Eye (tissue), 1 donor: ENCODE measurements around the gene NT5C3B.

ENCODE experiments used
- DNase-seq: peaks from one replicate; pipeline ENCODE4 v3.0.0-alpha.2; 2015

The NT5C3B gene

DNA sequence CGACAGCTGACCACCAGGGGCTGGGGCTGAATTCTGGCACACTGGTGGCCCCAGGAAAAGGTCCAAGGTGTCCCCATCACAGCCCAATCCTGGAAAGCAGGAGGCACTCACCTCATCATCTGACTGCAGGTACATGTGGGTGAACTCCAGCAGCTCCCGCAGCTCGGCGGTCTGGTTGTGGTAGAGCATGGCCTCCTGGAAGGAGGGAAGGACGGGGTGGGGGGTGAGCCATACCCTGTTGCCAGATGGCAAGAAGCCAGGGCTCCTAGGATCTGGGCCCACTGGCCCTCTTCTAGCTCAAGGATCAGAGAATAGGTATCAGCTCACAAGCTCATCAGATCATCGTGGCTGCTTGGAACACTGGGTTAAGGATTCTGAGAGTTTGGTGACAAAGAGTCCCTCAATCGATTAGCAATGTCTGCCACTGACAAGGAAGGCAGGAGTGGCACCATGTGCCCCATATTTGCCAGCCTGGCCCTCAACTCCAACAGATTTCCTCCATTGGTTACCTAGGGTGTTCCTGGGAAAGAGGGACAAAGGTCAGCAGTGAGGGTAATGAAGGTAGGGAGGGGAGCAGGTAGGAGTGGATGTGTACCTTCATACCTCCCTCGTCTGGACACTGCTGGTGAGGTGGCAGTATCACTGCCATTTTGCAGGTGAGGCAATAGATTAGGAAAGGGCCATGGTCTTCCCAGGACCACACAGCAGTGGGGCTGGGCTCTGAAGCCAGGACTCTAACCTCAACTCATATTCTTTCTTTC is 29.2 kb downstream of the NT5C3B start:
- DNase-seq = no peak

DNA sequence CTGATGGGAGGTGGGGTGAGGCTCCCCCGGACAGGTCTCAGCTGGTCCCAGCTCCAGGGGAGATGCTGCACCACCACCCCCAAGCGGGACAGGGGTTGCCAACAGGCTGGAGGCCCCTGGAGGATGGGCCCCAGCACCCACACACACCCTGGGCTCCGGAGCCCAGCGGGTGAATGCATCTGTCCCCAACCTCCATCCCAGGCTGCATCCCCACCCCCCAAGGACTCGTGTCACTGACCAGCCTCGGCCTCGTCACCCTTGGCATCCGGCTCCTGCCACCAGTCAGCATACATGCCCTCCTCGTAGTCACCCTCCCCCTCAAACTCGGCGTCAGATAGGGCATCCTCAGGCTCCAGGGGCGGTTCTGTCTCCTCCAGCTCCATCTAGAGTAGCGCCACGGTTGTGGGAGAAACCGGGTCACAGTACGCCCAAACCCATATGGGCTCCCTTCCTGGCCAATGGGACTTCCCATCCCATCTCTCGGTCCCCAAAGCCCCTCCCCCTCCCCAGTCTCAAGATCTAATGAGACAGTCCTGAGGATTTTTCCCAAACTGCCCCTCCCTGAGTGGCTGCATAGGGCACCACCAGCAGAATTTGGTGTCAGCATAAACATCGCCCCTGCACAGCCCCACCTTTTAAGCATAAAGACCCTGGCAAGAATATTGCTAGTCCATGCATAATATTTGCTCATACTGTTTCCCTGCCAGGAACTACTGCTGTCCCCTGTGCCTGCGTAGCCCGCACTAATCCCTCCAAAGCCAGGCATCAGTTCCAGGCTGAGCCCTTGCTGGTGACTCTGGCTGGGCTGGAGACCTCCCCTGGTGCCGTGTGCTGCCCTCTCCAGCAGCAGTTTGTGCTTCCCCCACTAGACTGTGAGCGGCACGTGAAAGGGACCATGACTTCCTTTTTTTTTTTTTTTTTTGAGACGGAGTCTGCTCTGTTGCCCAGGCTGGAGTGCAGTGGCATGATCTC is 32.7 kb downstream of the NT5C3B start:
- no peak for DNase-seq

DNA sequence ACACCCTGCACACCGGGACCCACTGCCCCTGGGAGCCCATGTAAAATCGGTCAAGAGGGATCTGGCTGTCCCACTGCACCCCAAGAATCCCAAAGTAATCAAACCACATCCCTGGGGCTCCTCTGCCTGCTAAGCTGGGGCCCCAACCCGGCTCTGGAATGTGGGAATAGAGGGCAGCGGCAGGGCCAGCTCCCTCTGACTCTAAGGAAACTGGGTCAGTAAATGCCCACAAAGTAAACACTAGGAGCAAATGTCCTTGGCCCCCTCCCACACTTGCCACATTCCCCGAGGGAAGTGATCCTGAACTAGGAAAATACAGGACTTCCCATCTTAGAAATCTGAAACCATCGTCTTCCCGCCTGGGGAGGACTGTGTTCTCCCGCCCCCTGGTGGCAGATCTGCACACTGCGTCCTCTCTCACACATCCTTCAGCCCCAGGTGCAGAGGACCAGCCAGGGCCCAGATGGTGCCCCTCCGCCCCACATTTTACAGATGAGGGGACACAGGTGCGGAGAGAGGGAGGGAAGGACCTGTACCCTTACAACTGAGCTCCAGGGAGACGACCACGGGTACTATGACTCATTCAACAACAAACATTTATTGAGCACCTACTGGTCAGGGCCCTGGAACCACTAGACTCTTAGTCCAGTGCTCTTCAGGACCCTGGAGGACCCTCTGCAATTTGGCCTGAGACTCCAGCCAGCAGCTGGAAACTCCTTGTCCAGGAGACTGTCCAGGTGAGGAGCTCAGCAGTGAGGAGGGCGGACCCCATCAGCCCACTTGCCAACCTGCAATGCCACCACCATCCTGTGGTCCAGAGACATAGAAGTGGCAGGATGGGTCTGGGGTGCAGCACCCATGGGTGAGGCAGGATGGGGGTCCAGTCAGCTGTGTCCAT is 34.4 kb downstream of the NT5C3B start:
- peak; percentile 95 for DNase-seq

DNA sequence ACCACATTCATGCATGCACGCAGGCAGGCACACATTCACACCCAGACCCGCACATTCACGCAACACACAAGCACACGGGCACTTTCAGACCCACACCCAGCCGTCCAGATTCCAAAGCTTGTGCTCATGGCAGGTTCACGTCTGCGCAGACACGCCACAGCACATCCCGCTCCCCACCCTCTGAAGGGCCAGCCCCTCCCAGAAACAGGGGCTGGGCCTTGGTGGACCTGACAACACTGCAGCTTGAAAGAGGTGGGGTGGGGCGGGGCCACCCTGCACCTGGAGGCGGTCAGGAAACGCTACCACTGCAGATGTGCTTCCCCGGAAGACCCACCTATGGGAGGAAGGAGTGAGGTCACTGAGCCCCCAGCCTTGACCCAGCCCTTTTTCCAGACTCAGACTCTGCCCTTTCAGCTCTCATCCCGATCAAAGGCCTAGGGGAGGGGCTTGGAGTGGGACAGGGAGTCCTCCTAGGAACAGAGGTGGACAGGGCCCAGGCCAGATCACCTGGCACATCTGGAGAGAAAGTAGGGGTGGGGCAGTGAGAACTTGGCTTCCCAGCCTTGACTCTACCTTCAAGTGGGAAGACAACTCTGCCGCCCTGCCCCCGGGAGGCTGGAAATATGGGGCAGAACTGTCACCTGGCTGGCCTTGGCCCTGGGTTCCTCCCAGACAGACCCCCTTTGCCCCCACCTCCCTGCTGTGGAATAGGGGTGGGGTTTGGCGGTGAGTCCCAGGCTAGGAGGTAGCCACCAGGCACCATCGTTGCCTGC is 35.2 kb downstream of the NT5C3B start:
- DNase-seq = peak; percentile 67

DNA sequence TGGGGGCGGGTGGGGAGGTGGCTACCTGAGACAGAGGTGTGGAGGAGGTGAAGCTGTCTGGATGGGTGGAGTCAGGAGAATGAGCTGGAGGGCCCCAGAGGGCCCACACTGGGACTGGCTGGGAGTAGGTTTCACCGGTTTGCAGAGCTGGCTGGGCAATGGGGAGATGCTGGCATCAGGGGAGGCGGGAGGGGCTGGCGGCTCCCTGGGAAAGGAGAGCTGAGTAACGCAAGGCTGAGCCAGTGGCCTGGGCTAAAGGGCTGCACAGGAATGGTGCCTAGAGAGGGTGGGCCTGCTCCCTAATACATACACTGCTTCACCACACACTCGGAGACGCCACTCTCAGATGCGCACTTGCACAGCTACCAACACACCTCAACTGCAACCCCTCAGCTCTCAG is 36.7 kb downstream of the NT5C3B start:
- DNase-seq = no peak

DNA sequence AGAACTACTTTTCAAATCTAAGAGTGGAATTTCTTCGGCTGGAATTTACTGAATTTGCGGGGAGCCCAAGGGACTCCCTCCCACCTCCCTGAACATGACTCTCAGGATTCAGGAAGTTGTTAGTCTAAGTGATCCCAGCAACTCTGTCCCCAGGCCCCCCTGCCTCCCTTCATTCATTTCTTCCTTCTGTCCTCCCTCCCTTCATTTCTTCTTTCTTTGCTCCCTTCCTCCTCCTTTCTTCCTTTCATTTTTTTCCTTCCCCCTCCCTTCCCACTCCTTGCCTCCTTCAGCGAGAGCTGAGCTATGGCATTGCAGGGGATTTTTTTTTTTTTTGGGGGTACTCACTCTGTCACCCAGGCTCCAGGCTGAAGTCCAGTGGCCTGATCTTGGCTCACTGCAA is 38.7 kb downstream of the NT5C3B start:
- no peak for DNase-seq

DNA sequence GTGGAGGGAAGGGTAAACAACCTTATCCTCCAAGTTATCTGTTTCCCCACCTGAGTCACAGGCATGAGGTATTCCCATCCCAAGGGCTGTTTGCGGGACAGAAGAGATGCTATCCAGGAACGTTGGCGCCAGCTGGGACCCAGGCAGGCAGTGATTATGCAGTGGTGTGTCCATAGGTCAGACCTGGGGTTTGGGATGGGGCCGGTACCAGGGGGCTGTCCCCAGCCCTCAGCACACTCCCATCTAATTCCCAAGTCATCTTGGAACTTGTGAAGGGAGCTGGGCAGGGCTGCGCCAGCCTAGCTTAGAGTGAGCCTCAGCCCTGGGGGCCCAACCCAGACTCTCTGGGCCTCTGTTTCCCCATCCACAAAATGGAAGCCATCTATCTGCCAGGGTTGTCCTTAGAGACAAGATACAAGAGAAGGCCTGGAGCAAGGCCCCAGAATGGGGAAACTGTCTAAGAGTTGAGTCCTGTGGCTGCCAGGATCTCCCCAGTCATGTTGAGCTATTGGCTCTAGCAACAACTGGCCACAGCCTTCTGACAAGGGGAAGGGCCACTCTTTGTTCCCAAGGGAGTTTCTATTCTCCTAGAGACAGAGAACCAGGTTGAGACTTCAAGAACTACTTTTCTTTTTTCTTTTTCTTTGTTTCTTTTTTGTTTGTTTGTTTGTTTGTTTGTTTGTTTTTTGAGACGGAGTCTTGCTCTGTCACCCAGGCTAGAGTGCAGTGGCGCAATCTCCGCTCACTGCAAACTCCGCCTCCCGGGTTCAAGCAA is 39.7 kb downstream of the NT5C3B start:
- DNase-seq = no peak

DNA sequence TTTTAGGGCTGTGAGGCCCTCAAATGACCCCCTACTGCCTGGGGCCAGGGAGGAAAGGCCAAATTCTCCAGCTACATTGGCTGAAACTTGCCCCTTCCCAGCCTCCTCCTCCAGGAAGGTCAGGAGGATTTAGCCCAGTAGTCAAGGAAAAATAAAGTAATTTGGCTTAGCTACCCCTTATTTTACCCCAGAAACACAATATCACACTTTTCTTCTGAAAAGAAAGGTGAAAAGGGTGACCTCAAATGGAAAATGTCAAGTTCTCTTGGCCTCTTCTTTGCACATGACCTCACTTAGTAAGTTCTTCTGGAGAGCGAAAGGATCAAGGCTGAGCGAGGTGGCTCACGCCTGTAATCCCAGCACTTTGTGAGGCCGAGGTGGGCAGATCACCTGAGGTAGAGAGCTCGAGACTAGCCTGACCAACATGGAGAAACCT is 41.5 kb downstream of the NT5C3B start:
- DNase-seq = no peak

DNA sequence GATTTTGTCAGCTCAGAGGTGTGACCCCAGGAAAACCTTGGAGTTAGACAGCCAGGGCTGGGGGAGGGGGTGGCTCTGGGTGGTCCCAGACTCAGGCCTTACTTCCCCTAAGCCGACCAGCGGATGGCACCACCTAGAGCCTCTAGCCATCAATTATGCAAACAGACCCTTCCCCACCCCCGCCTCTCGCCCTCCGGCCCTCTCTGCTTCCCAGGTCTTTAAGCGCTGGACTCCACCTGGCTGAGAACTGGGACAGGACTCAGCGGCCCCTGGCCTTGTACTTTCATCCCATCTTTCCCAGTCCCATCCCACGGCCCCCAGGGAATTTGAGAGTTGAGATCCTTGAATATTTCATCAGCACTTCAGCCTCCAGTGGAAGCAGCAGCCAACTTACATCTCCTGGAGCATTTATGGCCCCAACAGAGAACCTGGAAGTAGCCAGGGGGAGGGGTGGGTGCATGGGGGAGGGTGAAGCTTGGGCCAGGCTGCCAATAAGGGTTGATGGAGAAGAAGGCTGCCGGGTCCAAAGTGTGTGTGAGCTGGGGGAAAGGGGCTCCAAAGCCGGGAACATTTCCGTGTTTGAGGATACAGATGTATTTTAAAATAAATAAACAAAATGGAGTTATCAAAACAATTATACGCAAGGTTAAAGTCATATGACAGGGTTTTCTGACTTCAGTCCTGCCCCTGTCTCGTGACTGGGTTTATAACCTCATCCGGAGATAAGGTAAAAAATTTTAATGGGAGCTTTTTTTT is 42.1 kb downstream of the NT5C3B start:
- peak; percentile 69 for DNase-seq

DNA sequence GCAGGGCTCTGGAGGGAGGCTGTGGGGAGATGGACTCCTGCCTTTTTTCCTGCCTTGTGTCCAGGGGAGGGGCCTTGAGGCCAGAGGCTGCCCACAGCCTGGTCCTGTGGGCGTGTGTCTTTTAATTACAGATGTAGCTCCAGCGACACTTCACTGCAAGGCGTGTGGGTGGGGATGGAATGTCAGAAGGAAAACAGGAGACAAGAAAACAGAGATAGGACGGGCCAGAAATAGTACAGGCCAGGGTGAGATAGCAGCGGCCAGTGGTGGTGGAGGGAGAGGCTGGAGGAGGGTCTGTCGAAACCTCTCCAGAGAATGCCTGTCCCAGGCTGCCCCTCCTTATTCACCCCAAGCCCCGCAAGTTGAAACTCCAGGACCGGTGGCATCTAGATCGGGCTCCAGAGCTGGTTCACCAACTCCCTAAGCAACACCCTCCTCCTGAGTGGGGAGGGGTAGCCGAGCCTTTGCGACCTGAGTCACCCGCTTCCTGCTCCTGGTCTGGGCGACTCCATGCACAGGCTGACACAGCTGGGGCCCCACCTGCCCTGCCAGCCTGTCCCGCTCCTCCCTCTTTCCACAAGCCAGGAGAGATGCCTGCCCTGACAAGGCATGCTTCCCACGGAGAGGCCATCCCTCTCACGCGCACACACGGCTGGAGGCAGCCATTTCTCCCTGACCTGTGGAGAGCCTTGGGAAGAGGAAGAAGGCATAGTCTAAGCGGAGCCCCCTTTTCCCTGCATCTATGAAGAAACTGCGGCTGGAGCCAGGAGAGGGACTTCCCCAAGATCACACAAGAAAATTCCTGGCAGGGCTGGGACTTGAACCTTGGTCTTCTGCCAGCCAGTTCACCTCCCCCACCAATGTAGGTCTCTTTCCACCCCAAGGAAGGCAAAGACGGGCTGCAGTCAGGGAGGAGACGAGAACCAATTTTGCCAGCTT is 42.9 kb downstream of the NT5C3B start:
- DNase-seq = no peak

DNA sequence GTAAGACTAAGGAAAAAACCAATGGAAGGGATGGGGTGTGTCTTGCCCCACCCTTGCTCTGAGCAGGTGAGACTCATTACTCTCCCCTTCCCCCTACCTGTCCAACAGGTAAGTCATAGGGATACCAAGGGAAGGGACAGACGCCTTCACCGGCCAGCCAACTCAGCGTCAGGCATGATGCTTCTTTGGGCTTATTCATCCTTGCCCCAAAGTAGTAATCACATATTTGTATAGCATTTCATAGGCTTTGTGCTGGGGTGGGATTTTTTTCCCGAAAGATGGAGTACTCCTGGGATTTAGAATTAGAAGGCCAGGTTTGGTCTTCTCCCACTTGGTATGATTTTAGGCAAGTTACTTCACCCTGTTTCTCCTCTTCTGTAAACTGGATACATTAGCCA is 49.0 kb downstream of the NT5C3B start:
- no peak for DNase-seq

DNA sequence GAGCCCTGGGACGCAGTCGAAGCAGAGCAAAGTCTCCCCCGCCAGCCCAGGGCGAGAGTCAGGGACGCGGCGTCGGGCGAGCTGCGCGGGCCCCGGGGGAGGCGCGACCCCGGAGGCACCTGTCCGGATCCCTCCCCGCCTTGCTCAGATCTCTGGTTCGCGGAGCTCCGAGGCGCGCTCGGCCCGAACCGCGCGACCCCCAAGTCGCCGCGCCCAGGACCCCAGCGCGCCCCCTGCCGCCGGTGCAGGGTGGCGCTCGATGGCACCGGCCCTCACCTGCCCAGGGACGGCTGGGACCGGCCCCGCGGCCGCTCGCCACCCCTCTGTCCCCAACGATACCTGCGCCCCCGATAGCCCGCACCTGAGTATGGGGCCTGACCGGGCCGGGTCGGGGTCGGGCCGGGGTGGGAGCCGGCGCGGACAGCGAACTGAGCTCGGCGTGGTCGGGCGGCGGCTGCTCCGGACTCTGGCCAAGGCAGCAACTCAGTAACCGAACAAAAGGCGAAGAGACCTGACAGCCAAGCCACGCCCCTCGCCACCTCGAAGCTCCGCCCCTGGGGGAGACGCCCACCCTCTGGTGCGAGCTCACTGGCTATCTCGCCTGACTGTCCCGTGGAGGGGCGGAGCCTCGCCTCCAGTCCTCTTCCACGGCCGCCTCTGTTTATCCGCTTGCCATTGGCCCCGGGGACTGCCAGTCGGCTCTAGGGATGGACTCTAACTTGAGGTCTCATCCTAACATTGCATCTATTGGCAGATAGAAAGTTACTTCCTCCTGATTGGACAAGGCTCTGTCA is 49.6 kb downstream of the NT5C3B start, which contains the start of gene JUP:
Gene JUP, minus strand, starts transcription at position 485 of the 794 bp plus-strand sequence. CDS start 14,857 bp downstream, outside the sequence.
- DNase-seq = peak; percentile 99

DNA sequence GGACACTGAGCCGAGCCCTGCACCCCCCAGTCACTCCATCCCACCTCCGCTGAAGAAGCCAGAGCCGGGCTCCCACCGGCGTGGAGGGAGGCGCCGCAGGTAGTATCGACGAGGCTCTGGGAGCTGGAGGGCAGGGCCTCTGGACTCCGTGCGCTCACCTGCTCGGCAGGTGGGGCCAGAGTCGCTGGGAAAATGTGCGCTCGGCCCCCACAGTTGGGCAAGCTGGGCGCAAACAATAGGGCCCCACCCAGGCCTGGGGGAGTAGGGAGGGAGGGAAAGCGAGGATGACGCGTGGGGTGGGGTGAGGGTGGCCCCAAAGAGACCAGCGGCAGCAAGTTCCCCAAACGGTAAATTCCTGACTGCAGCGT is 50.2 kb downstream of the NT5C3B start:
- no peak for DNase-seq

DNA sequence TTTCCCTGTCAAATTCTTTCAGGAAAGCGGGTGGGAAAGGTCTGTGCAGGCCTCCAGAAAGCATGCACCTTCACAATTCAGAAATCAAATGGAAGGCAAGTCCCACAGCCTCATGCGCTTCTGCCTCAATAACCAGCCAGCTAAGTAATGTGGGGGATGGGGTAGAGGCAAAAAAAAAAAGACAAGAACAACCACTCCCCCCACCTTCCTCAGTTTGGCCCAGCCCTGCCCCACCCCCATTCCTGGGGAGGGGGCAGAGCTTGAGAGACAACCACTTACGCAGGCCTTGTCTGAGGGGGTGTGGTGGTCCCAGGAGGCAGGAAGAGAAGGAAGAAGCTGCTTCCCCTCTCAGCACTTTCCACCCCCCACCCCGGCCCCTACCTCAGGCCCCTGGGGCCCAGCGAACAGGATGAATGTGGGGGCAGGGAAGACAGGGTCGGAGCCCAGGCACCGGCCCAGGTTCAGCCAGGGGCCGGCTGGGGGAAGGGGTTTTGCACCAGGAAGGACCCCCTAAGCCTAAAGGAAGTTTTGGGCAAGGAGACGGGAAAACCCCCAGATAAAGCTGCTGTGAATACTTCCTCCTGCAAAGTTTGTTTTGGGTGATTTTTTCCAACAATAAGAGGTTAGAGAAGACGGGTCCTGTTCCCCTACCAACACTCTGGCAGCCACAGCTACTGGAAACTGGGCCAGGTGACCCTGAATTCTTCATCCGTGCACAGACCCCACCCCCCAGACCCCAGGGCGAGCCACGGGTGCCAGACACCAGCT is 50.8 kb downstream of the NT5C3B start:
- DNase-seq = peak; percentile 92

DNA sequence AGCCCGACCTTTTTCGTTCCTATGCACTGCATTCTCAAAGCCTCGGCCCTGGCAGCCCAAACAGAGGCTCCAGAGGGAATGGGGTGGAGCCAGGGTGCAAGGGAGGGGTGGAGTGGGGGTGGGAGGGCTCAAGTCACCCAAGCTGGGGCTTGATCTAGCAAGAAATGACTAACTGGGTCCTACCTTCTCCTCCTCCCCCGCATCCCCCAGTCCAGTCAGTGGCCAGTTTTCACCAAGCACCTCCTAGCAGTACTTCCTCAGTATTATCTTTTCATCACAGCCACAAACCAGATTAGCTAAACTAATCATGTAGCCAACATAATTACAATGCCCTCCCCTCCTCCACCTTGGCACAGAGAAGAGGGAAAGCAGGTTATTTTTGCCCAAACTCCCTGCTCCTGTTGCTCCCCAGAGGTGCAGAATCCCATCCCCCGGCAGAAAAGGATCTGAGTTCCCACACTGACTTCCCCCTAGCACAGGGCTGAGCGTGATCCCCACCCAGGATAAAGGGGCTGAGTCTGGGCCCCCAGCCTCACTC is 51.8 kb downstream of the NT5C3B start:
- DNase-seq = no peak

DNA sequence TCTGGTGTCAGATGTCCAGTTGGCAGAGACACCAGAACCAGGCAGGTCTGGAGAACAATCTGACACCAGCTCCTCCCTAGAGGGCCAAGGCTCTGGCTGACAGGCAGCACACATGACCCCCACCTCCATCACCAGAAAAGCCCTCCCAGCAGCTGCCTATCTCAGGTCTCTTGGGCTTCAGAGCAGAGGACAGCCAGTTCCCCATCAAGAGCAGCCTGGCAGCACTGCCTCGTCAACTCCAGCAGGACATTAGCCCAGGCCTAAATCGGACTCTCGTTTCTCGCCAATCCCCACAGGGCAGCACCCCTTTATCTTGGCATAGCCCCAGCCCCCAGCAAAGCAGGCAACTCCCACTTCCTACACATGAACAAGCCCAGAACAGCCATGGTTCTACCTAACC is 53.9 kb downstream of the NT5C3B start:
- no peak for DNase-seq

DNA sequence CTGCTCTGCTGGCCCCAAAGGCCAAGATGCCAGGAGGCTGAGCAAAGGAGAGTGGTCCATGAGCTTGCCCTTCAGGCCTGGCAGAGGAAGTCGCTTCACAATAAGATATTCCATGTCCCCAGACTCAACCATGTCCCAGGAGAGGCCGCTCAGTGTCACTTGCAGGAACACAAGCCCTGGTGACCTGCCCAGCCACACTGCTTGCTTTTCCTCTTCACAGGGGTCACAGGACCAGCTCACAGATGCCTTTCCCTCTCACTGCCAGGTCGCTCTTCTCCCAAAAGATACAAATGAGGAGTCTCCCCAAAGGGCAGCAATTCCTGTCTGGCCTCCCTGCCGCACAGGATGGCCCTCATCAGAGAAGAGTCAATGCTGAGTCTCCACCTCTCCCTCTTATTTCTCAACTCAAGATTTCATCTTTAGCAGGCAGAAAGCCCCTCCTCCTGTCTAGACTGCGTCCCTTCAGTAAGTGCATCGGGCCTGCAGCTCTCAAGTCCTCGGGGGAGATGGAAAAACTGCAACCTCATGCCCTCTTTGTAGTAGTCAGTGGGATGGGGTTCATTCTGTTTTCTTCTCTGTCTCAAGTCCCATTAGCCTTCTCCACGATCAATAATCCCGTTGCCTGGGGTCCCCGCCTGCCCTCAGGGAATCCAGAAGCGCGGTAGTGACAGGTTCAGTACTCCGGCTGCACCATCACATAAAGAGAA is 54.5 kb downstream of the NT5C3B start:
- peak; percentile 75 for DNase-seq
